Measurements from ENCODE around the gene DNAJB11.

The DNAJB11 gene

GRCh38 chr3:186588632-186589031 lies 18.1 kb downstream of the DNAJB11 start:
- H3K27me3 ChIP-seq (ENCODE audit: control insufficient read depth, insufficient read depth, low read length) = no peaks in the 10 kb centered on the region
- H3K9me3 ChIP-seq (replicated peaks; ENCODE audit: low read length) = no peaks in the 10 kb centered on the region
- H3K36me3 ChIP-seq (ENCODE audit: insufficient read depth, low read length) = peaks cover 25% of the 10 kb centered on the region
- H3K4me1 ChIP-seq (ENCODE audit: control insufficient read depth, insufficient read depth, low read length) = peaks cover 5% of the 10 kb centered on the region
- no peak overlapping the region for H3K9ac ChIP-seq (ENCODE audit: low read depth, low read length)
- H3K4me3 ChIP-seq (ENCODE audit: low read length) = no peak overlapping the region
- H3K4me2 ChIP-seq (ENCODE audit: low read length) = no peak overlapping the region

GRCh38 chr3:186589121-186589520 lies 18.6 kb downstream of the DNAJB11 start:
- no peaks in the 10 kb centered on the region for H3K27me3 ChIP-seq (ENCODE audit: control insufficient read depth, insufficient read depth, low read length)
- no peak overlapping the region for H3K9ac ChIP-seq (ENCODE audit: low read depth, low read length)
- H3K36me3 ChIP-seq (ENCODE audit: insufficient read depth, low read length) = peaks cover 22% of the 10 kb centered on the region
- no peak overlapping the region for H3K4me2 ChIP-seq (ENCODE audit: low read length)
- H3K4me1 ChIP-seq (ENCODE audit: control insufficient read depth, insufficient read depth, low read length) = peaks cover under 1% of the 10 kb centered on the region
- no peak overlapping the region for H3K4me3 ChIP-seq (ENCODE audit: low read length)
- H3K9me3 ChIP-seq (replicated peaks; ENCODE audit: low read length) = no peaks in the 10 kb centered on the region

- H3K9me3 ChIP-seq (replicated peaks; ENCODE audit: low read length) = no peaks in the 10 kb centered on the region
- H3K4me3 ChIP-seq (ENCODE audit: low read length) = no peak overlapping the region
- no peak overlapping the region for H3K4me2 ChIP-seq (ENCODE audit: low read length)
- no peaks in the 10 kb centered on the region for H3K27me3 ChIP-seq (ENCODE audit: control insufficient read depth, insufficient read depth, low read length)
- H3K9ac ChIP-seq (ENCODE audit: low read depth, low read length) = no peak overlapping the region
- H3K4me1 ChIP-seq (ENCODE audit: control insufficient read depth, insufficient read depth, low read length) = no peaks in the 10 kb centered on the region
- H3K36me3 ChIP-seq (ENCODE audit: insufficient read depth, low read length) = peaks cover 13% of the 10 kb centered on the region
Measured at GRCh38 chr3:186589856-186590579, 19.5 kb downstream of the DNAJB11 start.

DNA sequence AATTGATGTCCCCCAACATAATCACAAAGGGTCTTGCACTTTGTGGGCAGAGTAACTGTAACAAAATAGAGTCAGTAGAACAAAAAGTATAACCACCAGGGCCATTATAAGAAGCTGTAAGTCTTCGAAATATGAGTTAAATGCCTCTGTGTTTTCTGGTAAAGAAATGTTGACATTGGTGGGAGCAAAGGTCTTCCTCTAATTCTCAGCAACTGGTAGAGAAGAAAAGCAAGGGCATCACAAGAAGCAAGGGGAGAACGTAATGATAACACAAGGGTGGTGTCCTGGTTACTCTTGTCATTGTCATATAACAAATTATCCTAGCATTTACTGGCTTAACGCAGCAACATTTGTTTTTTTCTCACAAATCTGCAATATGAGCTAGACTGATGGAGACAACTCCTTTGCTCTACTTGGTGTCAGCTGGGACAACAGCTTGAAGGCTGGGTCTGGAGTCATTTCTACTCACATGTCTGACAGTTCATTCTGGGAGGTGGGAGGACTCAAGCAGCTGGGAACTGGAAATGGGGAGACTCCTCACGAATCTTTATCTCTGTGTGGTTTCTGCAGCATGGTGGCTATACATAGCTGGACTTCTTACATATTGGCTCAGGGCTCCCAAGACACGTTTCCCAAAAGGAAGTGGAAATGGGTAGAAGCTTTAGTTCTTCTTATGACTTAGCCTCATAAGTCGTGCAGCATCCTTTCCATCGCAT lies 20.2 kb downstream of the DNAJB11 start:
- Histone ChIP-seq H3K4me3 (ENCODE audit: low read length) (no peak overlapping the region), H3K9me3 (replicated peaks; ENCODE audit: low read length) (no peaks in the 10 kb centered on the region), H3K36me3 (ENCODE audit: insufficient read depth, low read length) (peaks cover 6% of the 10 kb centered on the region), H3K9ac (ENCODE audit: low read depth, low read length) (no peak overlapping the region), H3K4me1 (ENCODE audit: control insufficient read depth, insufficient read depth, low read length) (no peaks in the 10 kb centered on the region), H3K27me3 (ENCODE audit: control insufficient read depth, insufficient read depth, low read length) (no peaks in the 10 kb centered on the region), H3K4me2 (ENCODE audit: low read length) (no peak overlapping the region)

- no peak overlapping the region for H3K4me2 ChIP-seq (ENCODE audit: low read length)
- H3K4me1 ChIP-seq (ENCODE audit: control insufficient read depth, insufficient read depth, low read length) = no peaks in the 10 kb centered on the region
- no peaks in the 10 kb centered on the region for H3K9me3 ChIP-seq (replicated peaks; ENCODE audit: low read length)
- no peaks in the 10 kb centered on the region for H3K27me3 ChIP-seq (ENCODE audit: control insufficient read depth, insufficient read depth, low read length)
- no peak overlapping the region for H3K9ac ChIP-seq (ENCODE audit: low read depth, low read length)
- H3K36me3 ChIP-seq (ENCODE audit: insufficient read depth, low read length) = no peaks in the 10 kb centered on the region
- no peak overlapping the region for H3K4me3 ChIP-seq (ENCODE audit: low read length)
Measured at GRCh38 chr3:186592682-186593081, 22.2 kb downstream of the DNAJB11 start.

DNA sequence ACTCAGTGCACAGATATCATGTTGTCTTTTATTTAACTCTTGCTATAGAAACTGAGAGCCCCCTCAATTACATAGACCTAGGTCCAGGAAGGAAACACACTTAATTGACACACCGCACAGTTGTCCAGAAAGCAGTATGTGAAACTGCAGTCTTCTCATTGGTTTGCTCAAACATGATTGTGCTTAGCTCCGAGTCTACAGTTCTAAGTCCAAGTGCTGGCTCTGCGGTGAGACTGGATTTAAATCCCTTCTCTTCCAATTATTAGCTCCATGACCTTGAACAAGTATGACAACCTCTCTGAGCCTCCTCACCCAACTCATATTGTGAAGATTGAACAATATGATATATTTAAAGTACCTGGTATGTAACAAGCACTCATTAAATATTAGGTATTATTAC lies 23.3 kb downstream of the DNAJB11 start:
- H3K36me3 ChIP-seq (ENCODE audit: insufficient read depth, low read length) = no peaks in the 10 kb centered on the region
- H3K9me3 ChIP-seq (replicated peaks; ENCODE audit: low read length) = no peaks in the 10 kb centered on the region
- no peak overlapping the region for H3K4me3 ChIP-seq (ENCODE audit: low read length)
- no peaks in the 10 kb centered on the region for H3K27me3 ChIP-seq (ENCODE audit: control insufficient read depth, insufficient read depth, low read length)
- H3K4me1 ChIP-seq (ENCODE audit: control insufficient read depth, insufficient read depth, low read length) = no peaks in the 10 kb centered on the region
- no peak overlapping the region for H3K9ac ChIP-seq (ENCODE audit: low read depth, low read length)
- no peak overlapping the region for H3K4me2 ChIP-seq (ENCODE audit: low read length)

DNA sequence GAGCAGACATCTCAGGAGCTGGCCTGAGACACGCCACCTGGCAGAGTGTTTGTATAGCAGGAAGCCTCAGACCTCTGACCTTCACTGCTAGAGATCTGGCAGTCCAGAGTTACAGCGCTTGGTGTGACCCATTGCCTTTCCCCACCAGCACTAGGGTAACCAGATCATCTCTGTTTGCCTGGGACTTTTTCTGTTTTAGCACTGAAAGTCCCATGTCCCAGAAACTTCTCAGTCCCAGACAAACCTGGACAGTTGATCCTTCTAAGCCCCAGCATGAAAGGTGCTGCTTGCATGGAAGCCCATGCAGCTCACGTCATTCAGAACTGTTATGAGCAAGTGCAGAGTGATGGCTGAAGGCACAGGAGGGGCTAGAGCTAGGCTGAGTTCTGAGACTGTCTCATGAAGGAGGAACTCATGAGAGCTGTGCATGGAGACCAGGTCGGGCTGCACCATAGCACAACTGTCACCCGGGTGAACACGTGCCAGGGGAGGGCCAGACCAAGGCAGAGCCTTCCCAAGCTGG lies 24.1 kb downstream of the DNAJB11 start:
- Histone ChIP-seq H3K4me1 (ENCODE audit: control insufficient read depth, insufficient read depth, low read length) (no peaks in the 10 kb centered on the region), H3K9me3 (replicated peaks; ENCODE audit: low read length) (no peaks in the 10 kb centered on the region), H3K36me3 (ENCODE audit: insufficient read depth, low read length) (no peaks in the 10 kb centered on the region), H3K27me3 (ENCODE audit: control insufficient read depth, insufficient read depth, low read length) (no peaks in the 10 kb centered on the region), H3K4me2 (ENCODE audit: low read length) (no peak overlapping the region), H3K9ac (ENCODE audit: low read depth, low read length) (no peak overlapping the region), H3K4me3 (ENCODE audit: low read length) (no peak overlapping the region)

DNA sequence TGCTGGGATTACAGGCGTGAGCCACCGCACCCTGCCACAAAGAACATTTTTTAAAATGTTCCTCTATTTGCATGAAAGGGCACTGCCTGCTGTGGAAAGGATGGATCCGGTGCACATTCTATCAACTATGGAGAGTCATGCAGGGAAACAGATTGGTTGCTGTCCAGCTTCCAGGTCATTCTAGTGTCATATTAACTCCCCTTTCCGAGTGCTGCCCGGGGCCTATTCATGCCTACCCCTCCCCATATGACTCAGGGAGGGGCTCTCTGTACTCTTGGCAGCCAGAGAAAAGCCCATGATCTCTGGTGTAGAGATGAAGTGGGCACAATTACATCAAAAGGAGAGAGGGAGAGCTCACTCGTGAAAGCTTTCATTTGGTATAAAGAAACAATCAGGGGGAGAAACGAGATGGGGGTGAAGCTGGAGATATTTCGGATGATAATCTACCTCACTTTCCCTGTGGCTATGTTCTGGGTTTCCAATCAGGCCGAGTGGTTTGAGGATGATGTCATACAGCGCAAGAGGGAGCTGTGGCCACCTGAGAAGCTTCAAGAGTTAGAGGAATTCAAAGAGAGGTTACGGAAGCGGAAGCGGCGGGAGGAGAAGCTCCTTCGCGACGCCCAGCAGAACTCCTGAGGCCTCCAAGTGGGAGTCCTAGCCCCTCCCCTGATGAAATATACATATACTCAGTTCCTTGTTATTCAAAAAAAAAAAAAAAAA lies 26.2 kb downstream of the DNAJB11 start:
- Histone ChIP-seq H3K4me2 (ENCODE audit: low read length) (no peak overlapping the region), H3K9me3 (replicated peaks; ENCODE audit: low read length) (no peaks in the 10 kb centered on the region), H3K27me3 (ENCODE audit: control insufficient read depth, insufficient read depth, low read length) (no peaks in the 10 kb centered on the region), H3K9ac (ENCODE audit: low read depth, low read length) (no peak overlapping the region), H3K4me3 (ENCODE audit: low read length) (no peak overlapping the region), H3K4me1 (ENCODE audit: control insufficient read depth, insufficient read depth, low read length) (no peaks in the 10 kb centered on the region), H3K36me3 (ENCODE audit: insufficient read depth, low read length) (no peaks in the 10 kb centered on the region)

DNA sequence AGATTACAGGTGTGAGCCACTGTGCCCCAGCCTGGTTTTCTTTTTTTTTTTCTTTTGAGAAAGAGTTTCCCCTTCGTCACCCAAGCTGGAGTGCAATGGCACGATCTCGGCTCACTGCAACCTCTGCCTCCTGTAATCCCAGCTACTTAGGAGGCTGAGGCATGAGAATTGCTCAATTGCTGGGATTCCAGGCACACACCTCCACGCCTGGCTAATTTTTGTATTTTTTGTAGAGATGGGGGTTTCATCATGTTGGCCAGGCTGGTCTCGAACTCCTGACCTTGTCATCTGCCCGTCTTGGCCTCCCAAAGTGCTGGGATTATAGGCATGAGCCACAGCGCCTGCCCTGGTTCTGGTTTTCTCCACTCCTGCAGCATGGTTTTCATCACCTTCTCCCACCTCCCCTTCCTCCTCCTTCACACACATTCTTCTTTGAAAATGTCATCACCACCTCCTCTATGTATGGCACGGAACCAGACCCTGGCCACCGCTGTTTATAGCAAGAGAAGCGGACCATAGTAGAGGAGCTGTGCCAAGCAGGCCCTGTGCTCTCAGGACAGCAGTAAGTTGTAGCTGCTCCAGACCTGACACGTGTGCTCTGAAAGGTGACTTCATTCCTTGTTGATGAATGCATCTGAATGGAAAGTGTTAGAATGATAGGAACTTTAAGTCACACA lies 27.7 kb downstream of the DNAJB11 start:
- H3K4me2 ChIP-seq (ENCODE audit: low read length) = no peak overlapping the region
- H3K36me3 ChIP-seq (ENCODE audit: insufficient read depth, low read length) = no peaks in the 10 kb centered on the region
- peaks cover 5% of the 10 kb centered on the region for H3K27me3 ChIP-seq (ENCODE audit: control insufficient read depth, insufficient read depth, low read length)
- H3K4me1 ChIP-seq (ENCODE audit: control insufficient read depth, insufficient read depth, low read length) = no peaks in the 10 kb centered on the region
- no peak overlapping the region for H3K9ac ChIP-seq (ENCODE audit: low read depth, low read length)
- no peaks in the 10 kb centered on the region for H3K9me3 ChIP-seq (replicated peaks; ENCODE audit: low read length)
- no peak overlapping the region for H3K4me3 ChIP-seq (ENCODE audit: low read length)

- Histone ChIP-seq H3K4me2 (ENCODE audit: low read length) (no peak overlapping the region), H3K36me3 (ENCODE audit: insufficient read depth, low read length) (no peaks in the 10 kb centered on the region), H3K4me3 (ENCODE audit: low read length) (no peak overlapping the region), H3K9me3 (replicated peaks; ENCODE audit: low read length) (no peaks in the 10 kb centered on the region), H3K4me1 (ENCODE audit: control insufficient read depth, insufficient read depth, low read length) (no peaks in the 10 kb centered on the region), H3K9ac (ENCODE audit: low read depth, low read length) (no peak overlapping the region), H3K27me3 (ENCODE audit: control insufficient read depth, insufficient read depth, low read length) (peaks cover 5% of the 10 kb centered on the region)
Measured at GRCh38 chr3:186598794-186599141, 28.2 kb downstream of the DNAJB11 start.

- no peaks in the 10 kb centered on the region for H3K9me3 ChIP-seq (replicated peaks; ENCODE audit: low read length)
- no peak overlapping the region for H3K9ac ChIP-seq (ENCODE audit: low read depth, low read length)
- H3K4me2 ChIP-seq (ENCODE audit: low read length) = no peak overlapping the region
- H3K4me3 ChIP-seq (ENCODE audit: low read length) = no peak overlapping the region
- H3K36me3 ChIP-seq (ENCODE audit: insufficient read depth, low read length) = no peaks in the 10 kb centered on the region
- no peaks in the 10 kb centered on the region for H3K4me1 ChIP-seq (ENCODE audit: control insufficient read depth, insufficient read depth, low read length)
- peaks cover 9% of the 10 kb centered on the region for H3K27me3 ChIP-seq (ENCODE audit: control insufficient read depth, insufficient read depth, low read length)
Measured at GRCh38 chr3:186599142-186599784, 28.7 kb downstream of the DNAJB11 start.
